Mesendoderm (in vitro differentiated cells): ENCODE data around the gene CPSF4L.

Experiments
- DNase-seq: peaks from one replicate; pipeline ENCODE4 v3.0.0; 2013
- H2AK5ac ChIP-seq: 2 replicates; pipeline ENCODE4 v1.6.1; 2013; ENCODE audit warnings: low read length, inconsistent platforms
- H2BK120ac ChIP-seq: 2 replicates; pipeline ENCODE4 v1.6.1; 2013; ENCODE audit warnings: low read depth, mild to moderate bottlenecking, low read length, moderate library complexity, mixed read lengths
- H2BK15ac ChIP-seq: replicated peaks from 2 replicates; pipeline ENCODE4 v1.6.1; 2013; ENCODE audit warnings: low read depth, mild to moderate bottlenecking, moderate library complexity
- H2BK5ac ChIP-seq: 2 replicates; pipeline ENCODE4 v1.6.1; 2013; ENCODE audit warnings: low read length, inconsistent platforms
- H3K18ac ChIP-seq: 2 replicates; pipeline ENCODE4 v1.6.1; 2013; ENCODE audit warnings: mild to moderate bottlenecking, low read length, mixed read lengths
- H3K23ac ChIP-seq: one replicate; pipeline ENCODE4 v1.6.1; 2013; ENCODE audit warnings: low read length
- H3K27ac ChIP-seq: 2 replicates; pipeline ENCODE4 v1.5.1; 2013; ENCODE audit warnings: low read depth, mild to moderate bottlenecking, inconsistent platforms, low read length, moderate library complexity
- H3K27me3 ChIP-seq: 2 replicates; pipeline ENCODE4 v1.6.1; 2013; ENCODE audit warnings: low read length, control low read depth, mild to moderate bottlenecking, inconsistent platforms; ENCODE audit not compliant: insufficient read depth, poor library complexity
- H3K36me3 ChIP-seq: 2 replicates; pipeline ENCODE4 v1.6.1; 2013; ENCODE audit warnings: low read length, inconsistent platforms; ENCODE audit not compliant: control insufficient read depth, insufficient read depth
- H3K4ac ChIP-seq: one replicate; pipeline ENCODE4 v1.6.1; 2013; ENCODE audit warnings: low read depth, mild to moderate bottlenecking, low read length, moderate library complexity
- H3K4me1 ChIP-seq: 2 replicates; pipeline ENCODE4 v1.6.1; 2013; ENCODE audit warnings: low read depth, low read length, inconsistent platforms; ENCODE audit not compliant: control insufficient read depth
- H3K4me2 ChIP-seq: 2 replicates; pipeline ENCODE4 v1.6.1; 2013; ENCODE audit warnings: low read length
- H3K4me3 ChIP-seq: 2 replicates; pipeline ENCODE4 v1.5.1; 2013; ENCODE audit warnings: mild to moderate bottlenecking, low read length
- H3K56ac ChIP-seq: one replicate; pipeline ENCODE4 v1.6.1; 2013; ENCODE audit warnings: low read length
- H3K79me1 ChIP-seq: 2 replicates; pipeline ENCODE4 v1.6.1; 2013; ENCODE audit warnings: low read length, inconsistent platforms
- H3K79me2 ChIP-seq: 2 replicates; pipeline ENCODE4 v1.6.1; 2013; ENCODE audit warnings: mild to moderate bottlenecking, low read length; ENCODE audit not compliant: control insufficient read depth, insufficient read depth
- H3K9ac ChIP-seq: 2 replicates; pipeline ENCODE4 v1.6.1; 2013; ENCODE audit warnings: low read length, inconsistent platforms
- H4K5ac ChIP-seq: one replicate; pipeline ENCODE4 v1.6.1; 2013; ENCODE audit warnings: low read length
- H4K8ac ChIP-seq: one replicate; pipeline ENCODE4 v1.6.1; 2013; ENCODE audit warnings: low read depth, mild to moderate bottlenecking, control low read depth, low read length, moderate library complexity
- WGBS: extraction: QIAGEN DNeasy Blood & Tissue Kit; methylation state at CpG from one replicate; pipeline ENCODE4 v1.1.7; 2013; ENCODE audit warnings: low lambda C conversion rate, missing lambda C conversion rate; ENCODE audit not compliant: insufficient coverage; ENCODE audit errors: extremely low coverage; 5-methylcytosine and 5-hydroxymethylcytosine counted together

Gene CPSF4L

DNA sequence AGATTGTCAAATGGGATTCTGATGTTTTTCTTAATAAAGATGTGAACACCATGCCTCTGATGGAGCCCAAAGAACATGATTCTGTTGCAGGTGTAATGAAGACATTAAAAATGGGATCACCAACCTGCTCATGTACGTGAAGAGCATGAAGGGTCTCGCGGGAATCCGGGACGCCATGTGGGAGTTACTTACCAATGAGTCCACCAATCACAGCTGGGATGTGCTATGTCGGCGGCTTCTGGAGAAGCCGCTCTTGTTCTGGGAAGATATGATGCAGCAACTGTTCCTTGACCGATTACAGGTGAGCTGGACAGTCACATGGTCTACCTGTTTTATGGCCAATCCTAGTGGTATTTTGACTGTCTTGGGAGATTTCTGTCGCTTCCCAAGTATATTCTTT, 61.2 kb downstream of the CPSF4L start:
- Histone ChIP-seq H3K79me1 (peaks cover 2% of the 10 kb centered on the region), H2BK5ac (no peak overlapping the region), H3K23ac (no peak overlapping the region), H2BK15ac (no peak overlapping the region), H2BK120ac (no peak overlapping the region), H3K79me2 (no peaks in the 10 kb centered on the region), H3K9ac (no peak overlapping the region), H3K18ac (no peak overlapping the region), H3K4me2 (no peak overlapping the region), H3K4ac (no peak overlapping the region), H3K56ac (no peak overlapping the region), H3K4me3 (no peak overlapping the region), H3K4me1 (no peaks in the 10 kb centered on the region), H4K8ac (no peak overlapping the region), H4K5ac (no peak overlapping the region), H3K27me3 (no peaks in the 10 kb centered on the region), H3K27ac (no peak overlapping the region), H2AK5ac (no peak overlapping the region), H3K36me3 (peaks cover 23% of the 10 kb centered on the region)
- no peak for DNase-seq
- WGBS = no CpG with 5 or more reads among the region's 10 CpGs

DNA sequence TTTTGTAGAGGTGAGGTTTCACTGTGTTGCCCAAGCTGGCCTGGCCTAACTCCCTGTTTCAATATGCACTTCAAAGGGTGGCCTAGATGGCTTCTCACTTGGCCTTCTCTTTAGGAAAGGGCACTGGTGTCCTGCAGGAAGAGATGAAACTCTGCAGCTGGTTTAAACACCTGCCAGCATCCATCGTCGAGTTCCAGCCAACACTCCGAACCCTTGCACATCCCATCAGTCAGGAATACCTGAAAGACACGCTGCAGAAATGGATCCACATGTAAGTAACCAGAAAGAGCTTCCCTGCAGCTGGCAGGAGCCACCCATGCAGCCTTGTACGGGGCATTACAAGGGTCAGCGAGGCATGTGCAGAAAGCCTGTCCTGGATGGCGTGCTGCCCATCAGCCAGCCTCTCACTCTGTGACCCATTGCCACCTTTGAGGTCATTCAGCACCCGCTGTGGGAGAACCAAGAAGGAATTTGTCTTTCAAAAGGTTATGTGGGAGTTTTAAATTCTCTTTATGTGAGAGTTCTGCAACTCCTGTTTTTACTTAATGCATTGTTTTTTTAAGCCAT, 61.8 kb downstream of the CPSF4L start:
- no peaks in the 10 kb centered on the region for H3K79me2 ChIP-seq
- H2BK5ac ChIP-seq = no peak overlapping the region
- no peak overlapping the region for H4K8ac ChIP-seq
- no peak overlapping the region for H3K18ac ChIP-seq
- H3K23ac ChIP-seq = no peak overlapping the region
- WGBS = no CpG with 5 or more reads among the region's 8 CpGs
- no peak overlapping the region for H3K4me3 ChIP-seq
- H2BK15ac ChIP-seq = no peak overlapping the region
- no peak overlapping the region for H3K4me2 ChIP-seq
- no peaks in the 10 kb centered on the region for H3K79me1 ChIP-seq
- no peak overlapping the region for H3K9ac ChIP-seq
- no peak overlapping the region for H2BK120ac ChIP-seq
- DNase-seq = no peak
- no peaks in the 10 kb centered on the region for H3K27me3 ChIP-seq
- no peaks in the 10 kb centered on the region for H3K4me1 ChIP-seq
- H3K4ac ChIP-seq = no peak overlapping the region
- H3K27ac ChIP-seq = no peak overlapping the region
- no peak overlapping the region for H4K5ac ChIP-seq
- peaks cover 23% of the 10 kb centered on the region for H3K36me3 ChIP-seq
- H3K56ac ChIP-seq = no peak overlapping the region
- H2AK5ac ChIP-seq = no peak overlapping the region

DNA sequence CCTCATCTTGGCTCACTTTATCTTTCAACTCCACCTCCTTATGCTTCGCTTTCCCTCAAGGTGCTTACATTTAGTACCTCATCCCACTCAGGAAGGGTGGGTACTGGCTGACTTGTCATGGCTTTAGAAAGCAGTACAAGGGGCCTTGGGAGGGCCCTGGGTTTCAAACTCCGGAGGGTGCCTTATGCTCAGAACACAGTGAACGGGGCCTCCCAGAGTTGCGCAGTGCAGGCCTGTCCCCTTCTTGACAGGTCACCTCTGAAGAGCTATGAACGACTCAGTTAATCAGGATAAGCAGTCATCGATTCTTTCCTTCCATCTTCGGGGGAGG, 62.8 kb downstream of the CPSF4L start:
- H3K27ac ChIP-seq = no peak overlapping the region
- no peak overlapping the region for H3K56ac ChIP-seq
- H3K79me1 ChIP-seq = no peaks in the 10 kb centered on the region
- H3K27me3 ChIP-seq = no peaks in the 10 kb centered on the region
- no peak overlapping the region for H3K23ac ChIP-seq
- peaks cover 23% of the 10 kb centered on the region for H3K36me3 ChIP-seq
- no peak overlapping the region for H4K8ac ChIP-seq
- no peak overlapping the region for H2BK120ac ChIP-seq
- H2BK5ac ChIP-seq = no peak overlapping the region
- no peak overlapping the region for H2BK15ac ChIP-seq
- no CpG with 5 or more reads among the region's 7 CpGs for WGBS
- no peaks in the 10 kb centered on the region for H3K79me2 ChIP-seq
- no peaks in the 10 kb centered on the region for H3K4me1 ChIP-seq
- no peak overlapping the region for H3K9ac ChIP-seq
- H3K4me3 ChIP-seq = no peak overlapping the region
- H3K18ac ChIP-seq = no peak overlapping the region
- DNase-seq = no peak
- no peak overlapping the region for H4K5ac ChIP-seq
- no peak overlapping the region for H2AK5ac ChIP-seq
- no peak overlapping the region for H3K4ac ChIP-seq
- no peak overlapping the region for H3K4me2 ChIP-seq
